Middle frontal gyrus (tissue), 1 donor: ENCODE measurements around the gene DHX32.

Source experiments
- DNase-seq: peaks from one replicate; pipeline ENCODE4 v3.0.0-alpha.2; 2015; ENCODE audit warnings: low spot score; ENCODE audit errors: extremely low spot score

DHX32 gene

DNA sequence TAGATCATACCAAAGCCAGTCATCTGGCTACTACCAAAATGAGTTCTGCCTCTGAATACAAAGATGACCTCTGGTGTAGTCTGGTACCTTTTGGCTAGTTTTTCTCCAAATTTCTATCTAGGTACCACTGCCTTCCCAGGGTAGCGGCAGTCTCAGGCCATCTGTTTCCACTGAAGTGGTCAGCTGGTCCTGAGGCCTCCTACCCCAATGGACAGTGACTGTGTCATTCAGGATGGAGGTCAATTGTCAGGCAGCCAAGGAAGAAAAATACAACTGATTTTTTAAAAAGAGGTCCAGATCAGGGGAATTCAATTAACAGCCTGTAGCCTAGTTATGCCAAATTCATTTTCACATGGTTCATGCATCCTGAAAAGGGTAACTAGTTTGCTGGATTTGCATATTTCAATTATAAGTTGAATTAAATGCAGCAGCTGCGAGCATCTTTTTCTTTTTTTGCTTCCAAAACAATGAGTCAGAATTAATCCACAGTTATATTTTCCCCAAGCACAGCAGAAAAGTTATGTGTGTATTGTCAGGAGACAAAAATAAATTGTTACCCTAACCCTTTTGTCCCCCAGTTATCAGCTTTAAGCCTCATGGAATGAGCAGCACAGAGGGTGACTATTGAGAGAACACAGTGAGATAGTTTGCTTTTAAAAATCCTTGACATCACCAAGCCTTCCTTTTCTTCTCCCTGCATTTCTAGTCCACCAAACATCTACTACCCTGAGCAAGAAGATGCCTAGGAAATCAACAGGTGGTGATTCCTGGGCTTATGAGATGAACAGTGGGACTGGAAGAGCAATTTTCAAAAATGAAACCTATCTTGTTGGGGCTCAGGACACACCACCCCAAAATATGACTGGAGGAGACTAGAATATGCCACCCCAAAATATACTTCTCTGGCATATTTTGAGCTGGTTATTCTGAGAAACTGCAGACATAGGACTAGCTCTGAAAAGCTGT, 30.0 kb downstream of the DHX32 start:
- DNase-seq, result no peak

DNA sequence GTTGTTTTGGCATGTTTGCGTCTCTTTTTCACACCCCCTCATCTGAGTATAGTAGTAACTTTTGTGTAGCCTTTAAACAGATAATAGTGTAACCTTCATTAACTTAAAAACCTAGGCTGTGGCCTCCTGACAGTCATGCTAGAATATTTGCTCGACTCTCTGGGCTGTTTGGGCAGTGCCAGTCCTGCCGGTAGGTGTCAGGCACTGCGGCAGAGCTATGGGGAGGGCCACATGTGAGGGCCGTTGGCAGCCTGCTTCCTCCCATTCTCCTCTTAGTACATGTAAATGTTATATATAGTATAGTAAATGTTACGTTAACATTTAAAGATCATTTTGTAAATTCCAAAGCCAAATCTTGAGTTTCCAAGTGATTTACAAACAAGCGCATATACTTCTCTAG, 31.6 kb downstream of the DHX32 start:
- DNase-seq, result no peak

DNA sequence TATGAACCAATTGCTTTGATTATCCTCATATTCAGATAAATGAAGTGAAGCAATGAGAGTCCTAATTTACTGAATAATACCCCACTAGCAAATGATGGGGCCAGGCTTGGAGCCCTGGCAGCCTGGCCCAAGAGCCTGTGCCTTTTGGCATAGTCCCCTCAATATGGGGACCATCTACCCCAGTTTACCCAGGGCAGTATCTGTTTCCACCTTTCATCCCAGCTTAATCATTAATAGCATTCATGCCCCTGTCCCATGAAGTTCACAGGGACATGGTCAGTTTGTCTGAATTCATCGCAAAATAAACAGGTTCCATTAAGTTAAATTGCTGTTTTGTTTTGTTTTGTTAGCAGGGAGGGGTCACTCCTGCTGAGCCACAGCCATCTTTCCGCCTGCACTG, 32.2 kb downstream of the DHX32 start:
- no peak for DNase-seq

DNA sequence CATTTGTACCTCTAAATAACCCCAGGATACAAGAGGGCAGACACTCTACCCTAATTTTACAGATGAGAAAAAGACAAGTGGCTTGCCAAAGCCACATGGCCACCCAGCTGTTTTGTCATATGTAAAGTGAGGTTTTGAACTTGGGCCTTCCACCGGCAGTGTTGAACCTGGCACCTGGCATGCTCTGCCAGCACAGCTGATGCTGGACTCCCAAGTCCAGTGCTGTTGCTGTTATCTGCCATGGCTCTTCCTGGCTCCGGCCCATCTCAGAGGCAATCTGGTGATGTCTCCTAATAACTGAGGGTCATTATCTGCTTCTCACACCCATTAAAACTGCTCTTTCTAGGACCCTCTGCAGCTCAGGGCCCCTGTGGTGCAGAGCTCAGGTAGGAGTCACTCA, 32.7 kb downstream of the DHX32 start:
- no peak for DNase-seq

DNA sequence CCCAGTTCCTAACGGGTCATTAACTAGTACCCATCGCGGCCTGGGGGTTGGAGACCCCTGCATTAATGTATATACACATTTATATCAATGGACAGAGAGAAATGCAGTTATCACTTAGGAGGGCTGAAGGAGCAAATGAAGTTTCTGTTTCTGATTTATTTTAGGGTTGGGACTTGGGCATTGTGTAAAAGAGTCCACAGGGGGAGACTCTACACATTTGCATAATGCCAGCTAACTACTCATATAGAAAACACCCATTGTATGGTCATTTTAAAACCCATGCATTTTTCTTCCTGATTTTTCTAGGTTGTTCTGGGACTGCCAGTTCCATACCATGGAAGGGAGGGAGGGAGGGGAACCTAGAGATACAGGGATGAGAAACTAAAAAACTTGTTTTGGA, 34.2 kb downstream of the DHX32 start:
- DNase-seq, result no peak

DNA sequence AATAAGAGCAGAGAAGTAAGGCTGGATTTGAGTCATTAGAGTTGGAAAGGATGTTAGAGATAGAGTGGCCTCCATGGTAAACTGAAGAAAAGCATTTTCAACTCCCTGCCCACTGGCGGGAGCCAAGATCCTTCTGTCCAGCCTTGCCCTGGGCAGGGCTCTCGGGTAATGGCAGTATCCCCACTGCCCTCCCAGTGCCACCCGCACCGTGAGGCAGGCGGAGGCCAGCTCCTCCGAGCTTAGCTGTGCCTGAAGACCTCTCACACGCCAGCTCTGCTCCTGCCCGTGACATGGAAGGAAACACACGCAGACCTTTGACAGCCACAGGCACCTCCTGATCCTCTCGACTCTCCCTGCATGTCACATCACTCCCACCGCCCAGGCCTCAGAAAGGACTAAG, 35.5 kb downstream of the DHX32 start:
- no peak for DNase-seq

DNA sequence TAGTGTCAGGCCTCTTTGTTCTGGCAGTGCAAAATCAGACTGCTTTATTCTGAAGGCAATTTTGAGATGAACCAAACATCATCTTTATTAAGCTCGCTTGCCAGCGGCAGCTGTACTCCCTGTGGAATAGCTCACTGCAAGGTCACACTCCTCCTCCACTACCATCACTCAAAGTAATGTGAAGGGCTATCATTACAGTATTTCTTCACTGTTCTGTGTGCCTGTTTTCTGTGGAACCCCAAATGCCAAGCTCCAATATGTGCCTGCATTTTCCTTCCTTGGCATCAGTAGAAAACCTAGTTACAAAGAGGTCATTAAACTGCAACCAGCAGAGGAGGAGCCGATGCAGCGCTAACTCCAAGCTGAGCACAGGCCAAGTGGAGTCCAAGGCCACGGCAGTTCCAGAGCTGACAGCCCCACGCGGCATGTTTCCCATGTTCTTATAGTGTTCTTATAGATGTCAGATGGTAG, 36.3 kb downstream of the DHX32 start:
- no peak for DNase-seq

DNA sequence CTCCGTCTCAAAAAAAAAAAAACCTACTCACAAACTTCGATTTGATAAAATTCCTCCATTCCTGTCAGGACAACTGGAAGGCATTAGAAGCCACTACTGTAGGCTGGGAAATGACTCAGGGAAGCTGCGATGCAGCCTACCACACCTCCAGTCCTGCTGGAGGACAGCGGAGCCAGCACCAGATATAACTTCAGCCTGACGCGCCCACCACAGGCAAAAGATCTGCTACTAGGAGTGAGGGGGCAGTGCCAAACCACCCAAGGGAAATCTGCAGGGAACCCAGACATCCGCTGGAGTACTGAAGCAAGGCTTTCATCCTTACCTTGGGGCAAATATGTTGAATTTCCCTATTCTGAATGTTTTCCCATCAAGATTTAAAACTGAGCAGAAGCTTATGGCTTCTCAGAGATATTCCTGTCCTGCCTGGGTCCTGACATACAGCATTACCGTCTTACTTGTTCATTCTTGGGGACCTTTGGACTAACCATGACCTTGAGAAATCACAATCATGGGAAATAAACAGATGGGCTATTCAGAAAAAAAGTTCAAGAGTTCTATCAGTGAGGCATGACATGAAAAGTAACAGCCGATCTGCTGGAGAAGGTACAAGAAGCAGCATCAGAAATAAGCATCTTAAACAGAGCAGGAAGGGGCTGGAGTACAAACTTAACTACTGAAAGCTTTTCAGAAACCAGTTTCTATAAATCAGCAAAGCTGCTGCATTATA, 37.3 kb downstream of the DHX32 start:
- no peak for DNase-seq

DNA sequence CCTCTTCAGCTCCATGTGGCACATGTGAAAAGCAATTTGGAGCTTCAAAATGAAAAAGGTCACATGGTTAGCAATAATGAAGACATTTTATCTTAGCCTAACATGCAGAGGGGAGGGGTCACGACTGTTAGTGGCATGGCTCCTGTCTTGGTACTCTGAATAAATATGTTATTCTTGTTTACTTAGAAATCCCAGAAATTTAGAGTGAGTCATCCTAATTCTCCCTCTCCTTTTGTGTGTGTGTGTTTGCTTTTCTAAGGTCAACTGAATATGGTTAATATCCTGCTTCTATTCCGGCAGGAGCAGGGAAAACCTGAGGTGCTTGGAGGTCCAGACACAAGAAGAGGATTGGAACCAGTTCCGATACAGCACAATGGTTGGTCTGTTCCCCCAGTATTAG, 40.1 kb downstream of the DHX32 start:
- no peak for DNase-seq

DNA sequence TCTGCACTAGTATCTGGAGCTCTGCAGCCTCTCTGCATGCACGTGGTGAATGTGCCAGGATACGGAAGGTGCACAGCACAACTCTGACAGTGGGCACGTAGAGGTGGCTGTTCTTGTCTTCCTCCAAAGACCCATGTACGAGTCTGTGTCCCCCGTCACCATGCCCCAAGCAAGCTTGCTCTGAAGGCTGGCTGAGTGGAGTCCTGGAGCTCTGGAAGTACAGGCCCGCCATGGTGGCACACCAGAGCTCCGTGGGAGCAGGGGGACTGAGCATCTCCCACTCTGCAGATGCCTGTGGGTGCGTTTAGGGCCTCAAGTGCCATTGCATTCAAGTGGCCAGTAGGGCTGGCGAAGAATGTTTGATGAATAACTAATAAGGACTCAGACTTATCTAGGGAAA, 40.7 kb downstream of the DHX32 start:
- DNase-seq, result no peak

DNA sequence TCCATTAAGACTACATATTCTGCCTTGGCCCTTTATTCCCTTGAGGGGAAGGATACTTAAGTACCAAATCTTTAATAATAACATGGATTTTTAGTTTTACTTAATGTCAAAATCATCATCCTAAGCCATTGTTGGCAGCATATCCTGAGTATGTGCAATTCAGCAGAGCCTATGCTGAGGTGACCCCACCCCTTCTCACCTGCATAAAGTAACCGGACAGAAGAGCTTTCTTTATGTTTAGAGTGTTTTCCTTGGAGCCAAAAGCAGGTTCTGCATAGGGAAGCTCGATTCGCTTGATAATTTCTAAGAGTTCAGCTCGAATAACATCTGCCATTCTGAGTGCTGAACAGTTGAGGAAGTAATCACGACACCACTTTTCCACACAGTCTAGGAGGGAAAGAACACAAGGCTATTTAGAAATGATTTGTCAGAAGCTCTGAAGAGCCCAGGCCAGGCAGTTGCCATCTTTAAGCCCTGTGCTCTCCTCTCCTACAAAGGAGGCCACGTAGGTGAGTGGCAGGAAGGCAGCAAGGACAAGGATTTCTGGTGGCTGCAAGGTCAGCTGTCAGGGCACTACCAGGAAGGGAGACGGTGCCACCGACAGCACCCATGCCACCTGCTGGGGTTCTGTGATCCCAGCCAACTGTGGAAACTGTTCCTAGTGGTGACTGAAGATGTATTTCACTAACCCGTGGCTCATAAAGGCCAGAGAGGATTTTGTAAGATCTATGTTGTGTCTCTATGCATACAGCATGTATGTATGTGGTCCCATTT, 42.1 kb downstream of the DHX32 start:
- DNase-seq, result no peak

DNA sequence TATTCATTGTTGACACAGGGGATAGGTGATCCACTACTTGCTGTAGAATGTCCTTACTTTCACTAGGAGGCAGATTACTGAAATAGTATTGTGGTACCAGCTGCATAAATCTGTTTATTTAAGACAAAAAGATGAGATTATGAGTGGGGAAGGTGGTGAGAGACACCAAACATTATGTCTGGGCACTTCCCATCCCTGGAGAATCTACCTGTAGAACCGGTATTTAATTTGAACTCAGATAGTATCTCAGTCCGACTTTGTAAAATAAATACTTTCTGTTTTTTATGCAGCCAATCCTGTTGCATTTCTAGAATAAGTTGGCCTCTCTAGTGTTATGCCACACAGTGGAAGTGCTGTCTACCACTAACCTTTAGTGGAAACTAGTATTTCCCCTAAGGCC, 44.3 kb downstream of the DHX32 start:
- DNase-seq, result no peak

DNA sequence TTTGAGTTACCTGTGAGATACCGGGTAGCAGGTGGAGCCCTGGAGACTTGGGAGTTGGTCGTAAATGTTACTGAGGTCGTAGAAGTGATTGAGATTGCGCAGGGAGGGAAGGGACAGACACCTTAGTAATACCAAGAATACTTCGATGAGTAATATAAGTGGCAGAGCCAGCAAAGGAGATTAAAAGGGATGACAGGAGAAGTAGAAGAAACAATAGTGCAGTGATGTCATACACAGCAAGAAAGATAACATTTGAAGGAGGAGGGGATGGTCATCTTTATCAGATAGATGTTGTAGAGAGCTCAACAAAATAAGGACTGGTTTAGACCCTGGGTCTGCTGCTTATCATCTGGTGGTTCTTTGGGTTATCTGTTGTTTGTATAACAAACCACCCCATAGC, 52.8 kb downstream of the DHX32 start:
- DNase-seq, result no peak

DNA sequence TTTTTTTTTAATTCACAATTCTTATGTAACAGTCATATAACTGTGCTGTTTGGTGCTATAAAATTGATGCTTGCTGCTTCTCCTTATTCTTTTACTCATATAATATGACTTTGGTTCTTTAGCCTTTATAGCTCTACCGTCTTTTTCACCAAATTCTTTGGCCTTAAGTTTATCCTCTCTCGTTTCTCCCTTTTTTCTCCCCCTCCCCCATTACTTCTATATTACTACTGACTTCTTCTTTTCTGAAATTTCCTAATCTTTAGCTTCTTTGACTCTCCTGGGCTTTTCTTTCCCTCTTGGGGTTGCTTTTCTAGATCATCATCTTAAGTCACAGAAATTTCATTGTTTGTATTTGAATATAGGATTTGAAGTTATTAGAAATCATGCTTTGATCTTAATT, 54.0 kb downstream of the DHX32 start:
- DNase-seq, result no peak

DNA sequence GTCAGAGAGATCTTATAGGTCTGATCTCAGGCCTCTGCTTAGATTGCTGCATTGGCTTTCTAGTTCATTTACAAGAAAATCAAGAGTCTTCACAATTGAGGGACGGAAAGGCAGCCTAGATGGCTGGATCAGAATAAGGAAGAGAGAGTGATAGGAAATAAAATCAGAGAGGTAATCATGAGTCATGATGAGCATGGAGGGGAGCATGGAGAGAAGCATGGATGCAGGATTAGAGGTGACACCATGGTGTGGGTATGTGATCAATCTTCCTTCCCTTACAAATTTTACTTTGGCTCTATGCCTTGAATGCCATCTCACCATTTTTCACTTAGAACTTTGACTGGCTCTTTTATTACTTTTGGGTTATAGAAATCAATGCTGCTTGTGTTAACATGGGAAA, 56.4 kb downstream of the DHX32 start:
- no peak for DNase-seq

DNA sequence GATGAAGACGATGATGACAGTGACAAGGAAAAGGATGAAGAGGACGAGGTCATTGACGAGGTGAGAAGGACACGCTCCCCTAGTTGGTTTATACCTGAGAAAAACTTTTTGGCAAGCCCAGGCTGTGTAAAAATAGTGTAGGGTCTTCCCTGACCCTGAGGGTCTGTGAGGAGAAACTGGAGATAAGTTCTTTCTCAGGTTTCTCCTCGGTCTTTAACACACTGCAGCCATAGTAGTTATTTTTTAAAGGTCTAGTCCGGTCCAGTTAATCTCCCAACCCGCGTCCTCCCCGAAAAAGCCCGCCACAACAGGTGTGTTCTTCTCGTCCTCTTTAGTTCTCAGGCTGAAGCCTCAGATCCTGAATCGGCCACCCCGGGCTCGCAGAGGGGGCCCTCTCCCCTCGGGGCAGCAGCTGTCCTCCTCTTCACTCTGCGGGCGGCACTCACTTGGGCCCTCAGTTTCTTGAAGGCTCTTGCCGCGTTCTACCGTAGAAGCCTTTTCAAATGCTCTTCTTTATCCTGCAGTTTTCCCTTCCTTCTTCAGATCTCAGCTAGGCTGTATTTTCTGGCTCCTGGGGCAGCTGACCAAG, 57.3 kb downstream of the DHX32 start:
- no peak for DNase-seq

DNA sequence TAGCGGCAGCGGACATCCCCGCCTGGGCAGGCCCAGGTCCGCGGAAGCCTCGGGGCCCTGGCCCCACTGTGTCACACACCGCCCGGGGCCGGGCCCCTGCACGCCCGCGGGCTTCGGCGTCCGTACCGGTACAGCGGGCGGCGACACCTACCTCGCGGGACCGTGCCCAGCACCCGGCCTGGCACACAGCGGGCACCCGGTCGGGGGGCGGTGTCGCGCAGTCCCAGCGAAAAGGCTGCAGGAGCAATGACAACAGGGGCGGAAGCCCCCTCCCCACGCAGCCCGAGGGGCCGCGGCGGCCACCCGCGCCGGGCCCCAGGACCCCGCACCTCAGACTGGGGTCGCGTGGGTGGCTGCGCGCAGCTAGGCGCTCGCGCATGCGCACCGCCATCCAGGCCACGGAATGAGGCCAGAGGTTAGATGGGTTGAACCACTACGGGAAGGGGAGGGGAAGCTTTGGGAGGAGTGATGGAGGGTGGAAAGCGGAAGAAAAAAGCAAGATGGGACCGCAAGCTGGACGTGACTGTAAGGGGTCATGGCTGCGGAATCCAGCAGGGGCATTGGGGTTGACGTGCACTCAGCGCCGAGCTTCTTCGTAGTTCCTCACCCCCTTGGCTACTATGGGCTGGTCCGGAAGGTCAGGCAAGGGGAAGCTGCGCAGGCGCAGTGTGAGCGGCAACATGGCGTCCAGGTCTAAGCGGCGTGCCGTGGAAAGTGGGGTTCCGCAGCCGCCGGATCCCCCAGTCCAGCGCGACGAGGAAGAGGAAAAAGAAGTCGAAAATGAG, 58.0 kb downstream of the DHX32 start, which contains the start of the genes BCCIP and UROS:
TSS of gene BCCIP (plus strand) at position 669 of the 785 bp plus-strand sequence. CDS start at position 681, 12 bp downstream.
TSS of gene UROS (minus strand) at position 381 of the 785 bp plus-strand sequence. CDS start 6,759 bp downstream, outside the sequence.
- DNase-seq, result peak; percentile 53

DNA sequence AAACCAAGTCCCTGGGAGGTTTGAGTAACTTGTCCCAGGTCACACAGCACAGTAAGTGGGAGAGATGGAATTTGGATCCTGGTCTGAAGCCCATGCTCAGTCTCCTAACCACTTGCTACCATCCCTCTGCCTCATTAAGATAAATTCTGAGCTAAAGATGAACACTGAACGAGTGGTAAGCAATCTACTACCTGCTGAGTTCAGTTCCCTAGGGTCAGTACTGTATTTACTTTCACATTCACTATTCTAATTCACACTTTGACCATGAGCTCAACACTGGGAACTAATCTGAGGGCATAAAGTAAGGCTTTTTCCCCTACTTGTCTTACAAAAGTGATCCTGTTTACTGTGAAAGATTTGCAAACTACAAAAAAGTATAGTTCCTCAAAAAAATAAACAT, 60.4 kb downstream of the DHX32 start:
- no peak for DNase-seq

DNA sequence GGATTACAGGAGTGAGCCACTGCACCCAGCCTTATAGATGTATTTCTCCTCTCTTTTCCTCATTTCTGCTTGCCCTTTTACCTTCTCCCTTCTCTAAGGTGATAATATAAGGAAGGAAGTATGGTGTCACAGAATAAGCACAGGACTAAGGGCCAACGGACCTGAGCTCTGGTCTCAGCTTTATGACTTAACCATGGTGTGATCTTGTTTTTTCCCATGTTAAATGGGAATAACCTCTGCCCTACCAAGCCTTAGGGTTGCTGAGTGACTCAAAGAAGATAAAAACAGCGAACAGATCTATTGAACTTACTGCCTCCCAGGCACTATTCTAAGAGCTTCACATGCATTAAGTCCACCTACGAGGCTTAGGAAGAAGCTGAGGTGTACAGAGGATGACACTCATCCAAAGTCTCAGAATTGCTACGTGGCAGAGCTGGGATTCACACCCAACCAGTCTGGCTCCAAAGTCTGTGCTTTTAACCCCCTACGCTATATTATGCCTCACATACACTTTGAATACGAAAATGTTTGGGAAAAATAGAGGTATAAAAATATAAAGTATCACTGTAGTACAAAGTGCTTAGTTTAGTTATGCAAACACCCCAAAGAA, 63.6 kb downstream of the DHX32 start:
- DNase-seq, result no peak

DNA sequence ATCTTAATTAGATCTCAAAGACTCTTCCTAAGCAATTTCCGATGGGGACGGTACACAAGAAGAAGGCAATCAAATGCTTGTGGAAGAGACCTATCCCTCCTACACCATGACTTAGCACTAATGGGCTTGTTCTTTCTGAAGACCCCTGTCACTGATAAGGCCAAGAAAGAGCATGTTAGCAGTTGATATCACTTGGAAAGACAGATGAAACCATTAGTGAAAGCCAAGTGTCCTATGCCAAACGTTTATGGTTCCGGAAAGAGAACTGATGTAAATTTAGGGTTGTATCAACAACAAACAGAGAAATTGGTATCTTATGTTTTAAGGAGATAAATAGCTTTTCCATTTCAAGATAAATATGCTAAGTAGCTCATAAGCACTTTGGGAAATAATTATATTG, 64.5 kb downstream of the DHX32 start:
- DNase-seq, result no peak
